ENCODE measurements around the gene KRTAP9-8. TPM values are rescaled to one million over a fixed set of nuclear protein-coding genes. Genes with fewer than 3 reads are reported as not detected.

Gene KRTAP9-8, protein sequence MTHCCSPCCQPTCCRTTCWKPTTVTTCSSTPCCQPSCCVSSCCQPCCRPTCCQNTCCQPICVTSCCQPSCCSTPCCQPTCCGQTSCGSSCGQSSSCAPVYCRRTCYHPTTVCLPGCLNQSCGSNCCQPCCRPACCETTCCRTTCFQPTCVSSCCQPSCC
- not detected in 2 replicates for total RNA-seq

DNA sequence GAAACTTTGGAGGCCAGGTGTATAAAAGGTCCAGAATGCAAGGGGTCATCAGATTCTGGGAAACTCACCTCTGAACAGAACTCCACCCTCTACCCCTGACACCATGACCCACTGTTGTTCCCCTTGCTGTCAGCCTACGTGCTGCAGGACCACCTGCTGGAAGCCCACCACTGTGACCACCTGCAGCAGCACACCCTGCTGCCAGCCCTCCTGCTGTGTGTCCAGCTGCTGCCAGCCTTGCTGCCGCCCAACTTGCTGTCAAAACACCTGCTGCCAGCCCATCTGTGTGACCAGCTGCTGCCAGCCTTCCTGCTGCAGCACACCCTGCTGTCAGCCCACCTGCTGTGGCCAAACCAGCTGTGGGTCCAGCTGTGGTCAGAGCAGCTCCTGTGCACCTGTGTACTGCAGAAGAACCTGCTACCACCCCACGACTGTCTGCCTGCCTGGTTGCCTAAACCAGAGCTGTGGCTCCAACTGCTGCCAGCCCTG lies at the start of gene KRTAP9-8:
TSS of gene KRTAP9-8 (plus strand) at position 51 of the 489 bp plus-strand sequence. CDS start at position 104, 53 bp downstream.

DNA sequence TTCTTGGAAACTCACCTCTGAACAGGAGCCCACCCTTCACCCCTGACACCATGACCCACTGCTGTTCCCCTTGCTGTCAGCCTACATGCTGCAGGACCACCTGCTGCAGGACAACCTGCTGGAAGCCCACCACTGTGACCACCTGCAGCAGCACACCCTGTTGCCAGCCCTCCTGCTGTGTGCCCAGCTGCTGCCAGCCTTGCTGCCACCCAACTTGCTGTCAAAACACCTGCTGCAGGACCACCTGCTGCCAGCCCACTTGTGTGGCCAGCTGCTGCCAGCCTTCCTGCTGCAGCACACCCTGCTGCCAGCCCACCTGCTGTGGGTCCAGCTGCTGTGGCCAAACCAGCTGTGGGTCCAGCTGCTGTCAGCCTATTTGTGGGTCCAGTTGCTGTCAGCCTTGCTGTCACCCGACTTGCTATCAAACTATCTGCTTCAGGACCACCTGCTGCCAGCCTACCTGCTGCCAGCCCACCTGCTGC lies 47.9 kb upstream of the KRTAP9-8 start, which contains the start of gene KRTAP9-1:
TSS of gene KRTAP9-1 (plus strand) at position 51 of the 482 bp plus-strand sequence. CDS start at position 51, 0 bp downstream.

DNA sequence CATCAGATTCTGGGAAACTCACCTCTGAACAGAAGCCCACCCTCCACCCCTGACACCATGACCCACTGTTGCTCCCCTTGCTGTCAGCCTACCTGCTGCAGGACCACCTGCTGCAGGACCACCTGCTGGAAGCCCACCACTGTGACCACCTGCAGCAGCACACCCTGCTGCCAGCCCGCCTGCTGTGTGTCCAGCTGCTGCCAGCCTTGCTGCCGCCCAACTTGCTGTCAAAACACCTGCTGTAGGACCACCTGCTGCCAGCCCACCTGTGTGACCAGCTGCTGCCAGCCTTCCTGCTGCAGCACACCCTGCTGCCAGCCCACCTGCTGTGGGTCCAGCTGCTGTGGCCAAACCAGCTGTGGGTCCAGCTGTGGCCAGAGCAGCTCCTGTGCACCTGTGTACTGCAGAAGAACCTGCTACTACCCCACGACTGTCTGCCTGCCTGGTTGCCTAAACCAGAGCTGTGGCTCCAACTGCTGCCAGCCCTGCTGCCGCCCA lies 11.2 kb upstream of the KRTAP9-8 start, which contains the start of gene KRTAP9-2:
TSS of gene KRTAP9-2 (plus strand) at position 51 of the 498 bp plus-strand sequence. CDS start at position 58, 7 bp downstream.

DNA sequence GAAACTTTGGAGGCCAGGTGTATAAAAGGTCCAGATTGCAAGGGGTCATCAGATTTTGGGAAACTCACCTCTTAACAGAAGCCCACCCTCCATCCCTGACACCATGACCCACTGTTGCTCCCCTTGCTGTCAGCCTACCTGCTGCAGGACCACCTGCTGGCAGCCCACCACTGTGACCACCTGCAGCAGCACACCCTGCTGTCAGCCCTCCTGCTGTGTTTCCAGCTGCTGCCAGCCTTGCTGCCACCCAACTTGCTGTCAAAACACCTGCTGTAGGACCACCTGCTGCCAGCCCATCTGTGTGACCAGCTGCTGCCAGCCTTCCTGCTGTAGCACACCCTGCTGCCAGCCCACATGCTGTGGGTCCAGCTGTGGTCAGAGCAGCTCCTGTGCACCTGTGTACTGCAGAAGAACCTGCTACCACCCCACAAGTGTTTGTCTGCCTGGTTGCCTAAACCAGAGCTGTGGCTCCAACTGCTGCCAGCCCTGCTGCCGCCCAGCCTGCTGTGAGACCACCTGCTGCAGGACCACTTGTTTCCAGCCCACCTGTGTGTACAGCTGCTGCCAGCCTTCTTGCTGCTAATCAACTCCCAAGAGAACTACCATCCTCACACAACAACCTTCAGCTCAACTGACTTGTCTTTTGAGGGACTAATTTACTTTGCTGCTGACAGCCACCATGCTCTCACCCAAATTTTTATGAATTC lies 5.2 kb upstream of the KRTAP9-8 start, which contains the start of gene KRTAP9-3:
TSS of gene KRTAP9-3 (plus strand) at position 51 of the 707 bp plus-strand sequence. CDS start at position 104, 53 bp downstream.

DNA sequence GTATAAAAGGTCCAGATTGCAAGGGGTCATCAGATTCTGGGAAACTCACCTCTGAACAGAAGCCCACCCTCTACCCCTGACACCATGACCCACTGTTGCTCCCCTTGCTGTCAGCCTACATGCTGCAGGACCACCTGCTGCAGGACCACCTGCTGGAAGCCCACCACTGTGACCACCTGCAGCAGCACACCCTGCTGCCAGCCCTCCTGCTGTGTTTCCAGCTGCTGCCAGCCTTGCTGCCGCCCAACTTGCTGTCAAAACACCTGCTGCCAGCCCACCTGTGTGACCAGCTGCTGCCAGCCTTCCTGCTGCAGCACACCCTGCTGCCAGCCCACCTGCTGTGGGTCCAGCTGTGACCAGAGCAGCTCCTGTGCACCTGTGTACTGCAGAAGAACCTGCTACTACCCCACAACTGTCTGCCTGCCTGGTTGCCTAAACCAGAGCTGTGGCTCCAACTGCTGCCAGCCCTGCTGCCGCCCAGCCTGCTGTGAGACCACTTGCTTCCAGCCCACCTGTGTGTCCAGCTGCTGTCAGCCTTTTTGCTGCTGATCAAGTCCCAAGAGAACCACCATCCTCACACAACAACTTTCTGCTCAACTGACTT lies 11.9 kb downstream of the KRTAP9-8 start, which contains the start of gene KRTAP9-4:
TSS of gene KRTAP9-4 (plus strand) at position 51 of the 604 bp plus-strand sequence. CDS start at position 85, 34 bp downstream.

DNA sequence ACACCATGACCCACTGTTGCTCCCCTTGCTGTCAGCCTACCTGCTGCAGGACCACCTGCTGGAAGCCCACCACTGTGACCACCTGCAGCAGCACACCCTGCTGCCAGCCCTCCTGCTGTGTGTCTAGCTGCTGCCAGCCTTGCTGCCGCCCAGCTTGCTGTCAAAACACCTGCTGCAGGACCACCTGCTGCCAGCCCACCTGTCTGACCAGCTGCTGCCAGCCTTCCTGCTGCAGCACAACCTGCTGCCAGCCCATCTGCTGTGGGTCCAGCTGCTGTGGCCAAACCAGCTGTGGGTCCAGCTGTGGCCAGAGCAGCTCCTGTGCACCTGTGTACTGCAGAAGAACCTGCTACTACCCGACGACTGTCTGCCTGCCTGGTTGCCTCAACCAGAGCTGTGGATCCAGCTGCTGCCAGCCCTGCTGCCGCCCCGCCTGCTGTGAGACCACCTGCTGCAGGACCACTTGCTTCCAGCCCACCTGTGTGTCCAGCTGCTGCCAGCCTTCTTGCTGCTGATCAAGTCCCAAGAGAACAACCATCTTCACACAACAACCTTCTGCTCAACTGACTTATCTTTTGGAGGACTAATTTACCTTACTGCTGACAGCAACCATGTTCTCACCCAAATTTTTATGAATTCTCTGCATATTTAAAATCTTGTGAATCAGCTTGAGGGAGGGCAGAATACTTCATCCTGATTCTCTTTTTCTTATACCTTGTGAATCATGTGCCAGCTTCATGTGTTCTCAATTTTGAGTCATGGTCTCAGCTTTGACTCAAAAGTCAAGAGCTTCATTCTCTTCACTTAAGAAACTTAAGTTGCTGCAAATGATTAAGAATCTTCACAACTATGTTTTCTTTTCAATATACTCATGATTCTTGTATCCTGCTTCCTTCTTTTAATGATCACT lies 17.8 kb downstream of the KRTAP9-8 start, which contains the start of gene KRTAP9-9:
TSS of gene KRTAP9-9 (plus strand) at position 4 of the 910 bp plus-strand sequence.

DNA sequence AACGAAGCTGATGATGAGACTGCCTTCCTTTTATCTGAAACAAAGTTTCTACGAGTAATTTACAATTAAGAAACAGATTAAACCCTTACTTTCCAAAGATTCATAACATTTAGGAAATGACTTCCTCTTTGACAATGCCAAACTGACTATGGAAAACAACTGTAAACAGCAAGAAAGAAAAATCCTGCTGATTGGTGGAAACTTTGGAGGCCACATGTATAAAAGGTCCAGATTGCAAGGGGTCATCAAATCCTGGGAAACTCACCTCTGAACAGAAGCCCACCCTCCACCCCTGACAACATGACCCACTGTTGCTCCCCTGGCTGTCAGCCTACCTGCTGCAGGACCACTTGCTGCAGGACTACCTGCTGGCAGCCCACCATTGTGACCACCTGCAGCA lies 27.3 kb downstream of the KRTAP9-8 start, which contains the start of gene KRTAP9-6:
TSS of gene KRTAP9-6 (plus strand) at position 301 of the 400 bp plus-strand sequence. CDS start at position 301, 0 bp downstream.

DNA sequence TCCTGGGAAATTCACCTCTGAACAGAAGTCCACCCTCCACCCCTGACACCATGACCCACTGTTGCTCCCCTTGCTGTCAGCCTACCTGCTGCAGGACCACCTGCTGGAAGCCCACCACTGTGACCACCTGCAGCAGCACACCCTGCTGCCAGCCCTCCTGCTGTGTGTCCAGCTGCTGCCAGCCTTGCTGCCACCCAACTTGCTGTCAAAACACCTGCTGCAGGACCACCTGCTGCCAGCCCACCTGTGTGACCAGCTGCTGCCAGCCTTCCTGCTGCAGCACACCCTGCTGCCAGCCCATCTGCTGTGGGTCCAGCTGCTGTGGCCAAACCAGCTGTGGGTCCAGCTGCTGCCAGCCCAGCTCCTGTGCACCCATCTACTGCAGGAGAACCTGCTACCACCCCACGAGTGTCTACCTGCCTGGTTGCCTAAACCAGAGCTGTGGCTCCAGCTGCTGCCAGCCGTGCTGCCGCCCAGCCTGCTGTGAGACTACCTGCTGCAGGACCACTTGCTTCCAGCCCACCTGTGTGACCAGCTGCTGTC lies 37.9 kb downstream of the KRTAP9-8 start, which contains the start of gene KRTAP9-7:
TSS of gene KRTAP9-7 (plus strand) at position 51 of the 543 bp plus-strand sequence. CDS start at position 51, 0 bp downstream.

Other genes starting within 250 kb of the KRTAP9-8 start
- gene KRTAP3-3, start 243.8 kb upstream of the KRTAP9-8 start, total RNA-seq, result not detected in 2 replicates
- gene KRTAP3-2, start 238.1 kb upstream of the KRTAP9-8 start, total RNA-seq, result not detected in 2 replicates
- not detected in 2 replicates for gene KRTAP3-1, start 228.9 kb upstream of the KRTAP9-8 start, total RNA-seq
- gene KRTAP1-5, start 210.8 kb upstream of the KRTAP9-8 start, total RNA-seq, result not detected in 2 replicates
- gene KRTAP1-4, start 207.8 kb upstream of the KRTAP9-8 start, total RNA-seq, result not detected in 2 replicates
- not detected in 2 replicates for gene KRTAP1-3, start 203.1 kb upstream of the KRTAP9-8 start, total RNA-seq
- not detected in 2 replicates for gene KRTAP1-1, start 196.5 kb upstream of the KRTAP9-8 start, total RNA-seq
- gene KRTAP2-1, start 190.7 kb upstream of the KRTAP9-8 start, total RNA-seq, result not detected in 2 replicates
- gene KRTAP2-2, start 182.8 kb upstream of the KRTAP9-8 start, total RNA-seq, result not detected in 2 replicates
- 0.93 TPM in 1 of 2 replicates, not detected in the other for gene KRTAP2-3, start 177.9 kb upstream of the KRTAP9-8 start, total RNA-seq
- not detected in 2 replicates for gene KRTAP2-4, start 172.1 kb upstream of the KRTAP9-8 start, total RNA-seq
- not detected in 2 replicates for gene KRTAP4-7, start 153.8 kb upstream of the KRTAP9-8 start, total RNA-seq
- gene KRTAP4-8, start 139.9 kb upstream of the KRTAP9-8 start, total RNA-seq, result not detected in 2 replicates
- not detected in 2 replicates for gene KRTAP4-16, start 135.8 kb upstream of the KRTAP9-8 start, total RNA-seq
- not detected in 2 replicates for gene KRTAP4-9, start 132.6 kb upstream of the KRTAP9-8 start, total RNA-seq
- gene KRTAP4-11, start 119.6 kb upstream of the KRTAP9-8 start, total RNA-seq, result not detected in 2 replicates
- gene KRTAP4-12, start 113.8 kb upstream of the KRTAP9-8 start, total RNA-seq, result not detected in 2 replicates
- not detected in 2 replicates for gene KRTAP4-6, start 97.5 kb upstream of the KRTAP9-8 start, total RNA-seq
- not detected in 2 replicates for gene KRTAP4-5, start 88.2 kb upstream of the KRTAP9-8 start, total RNA-seq
- gene KRTAP4-4, start 77.3 kb upstream of the KRTAP9-8 start, total RNA-seq, result not detected in 2 replicates
- not detected in 2 replicates for gene KRTAP4-3, start 69.8 kb upstream of the KRTAP9-8 start, total RNA-seq
- gene KRTAP4-2, start 59.8 kb upstream of the KRTAP9-8 start, total RNA-seq, result not detected in 2 replicates
- gene KRTAP4-1, start 53.1 kb upstream of the KRTAP9-8 start, total RNA-seq, result not detected in 2 replicates
- gene KRTAP9-1, start 48.1 kb upstream of the KRTAP9-8 start, total RNA-seq, result not detected in 2 replicates
- not detected in 2 replicates for gene KRTAP9-2, start 11.4 kb upstream of the KRTAP9-8 start, total RNA-seq
- not detected in 2 replicates for gene KRTAP9-3, start 5.5 kb upstream of the KRTAP9-8 start, total RNA-seq
- not detected in 2 replicates for gene KRTAP9-4, start 11.7 kb downstream of the KRTAP9-8 start, total RNA-seq
- gene KRTAP9-9, start 17.4 kb downstream of the KRTAP9-8 start, total RNA-seq, result not detected in 2 replicates
- not detected in 2 replicates for gene KRTAP9-6, start 27.4 kb downstream of the KRTAP9-8 start, total RNA-seq
- not detected in 2 replicates for gene KRTAP9-7, start 37.7 kb downstream of the KRTAP9-8 start, total RNA-seq
- not detected in 2 replicates for gene KRTAP29-1, start 64.9 kb downstream of the KRTAP9-8 start, total RNA-seq
- gene KRTAP16-1, start 71.3 kb downstream of the KRTAP9-8 start, total RNA-seq, result not detected in 2 replicates
- not detected in 2 replicates for gene KRTAP17-1, start 77.7 kb downstream of the KRTAP9-8 start, total RNA-seq
- 0.28 and 0.68 TPM in 2 replicates for gene KRT33A, start 112.8 kb downstream of the KRTAP9-8 start, total RNA-seq
- 1.1 and 59.1 TPM in 2 replicates for gene KRT33B, start 131.8 kb downstream of the KRTAP9-8 start, total RNA-seq
- 1.00 and 2.7 TPM in 2 replicates for gene KRT34, start 144.3 kb downstream of the KRTAP9-8 start, total RNA-seq
- 0.14 and 0.34 TPM in 2 replicates for gene KRT31, start 159.6 kb downstream of the KRTAP9-8 start, total RNA-seq
- gene KRT37, start 186.6 kb downstream of the KRTAP9-8 start, total RNA-seq, result 2.1 TPM in 1 of 2 replicates, not detected in the other
- 0.07 TPM in 1 of 2 replicates, not detected in the other for gene KRT38, start 203.0 kb downstream of the KRTAP9-8 start, total RNA-seq
- gene KRT32, start 229.4 kb downstream of the KRTAP9-8 start, total RNA-seq, result not detected in 2 replicates
- gene KRT35, start 243.2 kb downstream of the KRTAP9-8 start, total RNA-seq, result not detected in 2 replicates

Measured in nasal cavity respiratory epithelium epithelial cell of viscerocranial mucosa (primary cell).